ENCODE data around the gene RMND1.
"Not testable (repeated sequence)": the region's sequence is repeated elsewhere in the genome, so short reads cannot be mapped to it uniquely, and the experiment has no call there.

RMND1 gene

GRCh38 chr6:151381722-151382121 is 70.2 kb downstream of the RMND1 start:
- no peak for DNase-seq

- no peak for DNase-seq
Measured at GRCh38 chr6:151380848-151381205, 71.1 kb downstream of the RMND1 start.

- DNase-seq: peak; percentile 60
Measured at GRCh38 chr6:151379933-151380847, 71.7 kb downstream of the RMND1 start.

DNA sequence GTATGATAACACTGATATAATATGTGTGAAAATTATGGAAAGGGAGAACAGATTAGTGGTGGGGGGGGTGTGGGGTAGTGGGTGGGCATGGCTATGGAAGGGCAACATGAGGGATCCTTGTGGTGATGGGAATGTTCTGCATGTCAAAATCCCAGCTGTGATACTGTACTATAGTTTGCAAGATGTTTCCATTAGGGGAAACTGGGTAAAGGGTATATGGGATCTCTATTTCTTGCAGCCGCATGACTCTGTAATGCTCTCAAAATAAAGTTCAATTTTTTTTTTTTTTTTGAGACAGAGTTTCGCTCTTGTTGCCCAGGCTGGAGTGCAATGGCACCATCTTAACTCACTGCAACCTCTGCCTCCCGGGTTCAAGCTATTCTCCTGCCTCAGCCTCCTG is 74.8 kb downstream of the RMND1 start:
- no peak for DNase-seq

DNA sequence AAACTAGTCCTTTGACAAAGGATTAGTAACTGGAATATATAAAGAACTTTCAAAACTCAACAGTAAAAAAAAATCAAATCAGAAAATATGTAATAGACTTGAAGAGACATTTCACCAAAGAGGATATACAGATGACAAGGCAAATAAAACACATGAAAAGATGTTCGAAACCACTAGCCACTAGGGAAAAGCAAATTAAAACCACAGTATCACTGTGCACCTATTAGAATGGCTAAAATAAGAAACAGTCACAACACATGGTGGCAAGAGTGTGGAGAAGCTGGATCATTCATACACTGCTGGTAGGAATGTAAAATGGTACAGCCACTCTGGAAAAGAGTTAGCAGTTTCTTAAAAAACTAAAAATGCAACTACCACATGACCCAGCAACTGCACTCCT is 75.5 kb downstream of the RMND1 start:
- no peak for DNase-seq

- no peak for DNase-seq
Measured at GRCh38 chr6:151375833-151376232, 76.1 kb downstream of the RMND1 start.

GRCh38 chr6:151374036-151374683 is 77.8 kb downstream of the RMND1 start:
- DNase-seq: peak; percentile 40

DNA sequence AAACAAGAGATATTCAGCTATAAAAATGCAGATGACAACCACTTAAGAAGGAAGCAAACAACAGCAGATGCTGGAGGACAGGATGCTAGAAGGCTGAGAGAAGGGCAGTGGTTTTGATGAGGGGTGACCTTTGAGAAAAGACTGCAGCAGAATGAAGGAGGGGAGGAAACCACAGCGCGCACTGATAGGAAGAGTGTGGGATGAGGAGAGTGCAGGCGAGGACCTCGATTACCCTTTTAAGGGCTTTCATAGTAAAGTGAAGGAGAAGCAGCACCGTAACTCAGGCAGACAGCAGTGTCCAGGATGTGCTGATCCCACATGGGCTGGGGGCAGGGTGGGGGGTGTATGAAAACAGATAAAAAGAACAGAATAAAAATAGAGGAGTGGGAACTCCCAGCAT is 79.8 kb downstream of the RMND1 start:
- no peak for DNase-seq

DNA sequence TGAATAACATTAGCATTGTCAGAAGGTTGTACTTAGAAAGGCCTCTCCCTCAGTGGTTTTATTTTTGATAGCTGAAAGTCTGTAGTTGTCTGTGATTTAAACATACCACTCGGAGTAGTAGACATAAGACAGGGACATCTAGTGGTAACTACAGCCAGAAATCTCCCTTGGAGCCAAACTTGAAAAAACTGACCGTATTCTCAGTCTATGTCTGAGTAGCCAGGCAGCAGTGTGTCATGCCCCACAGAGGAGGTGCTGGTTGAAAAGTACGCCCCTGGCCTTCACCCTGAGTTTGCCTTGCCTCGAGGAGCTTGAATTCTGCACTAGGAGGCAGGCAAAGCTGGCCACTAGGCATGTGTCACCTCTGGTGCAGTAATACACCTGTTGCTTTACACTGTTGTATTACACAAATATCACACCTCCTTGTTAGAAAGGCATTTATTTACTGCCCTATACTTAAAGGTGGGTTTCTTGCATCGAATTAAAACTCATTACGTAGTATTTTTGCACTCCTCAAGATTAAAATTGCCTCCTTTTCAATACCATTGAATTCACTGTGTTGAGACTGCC is 81.3 kb downstream of the RMND1 start:
- no peak for DNase-seq

DNA sequence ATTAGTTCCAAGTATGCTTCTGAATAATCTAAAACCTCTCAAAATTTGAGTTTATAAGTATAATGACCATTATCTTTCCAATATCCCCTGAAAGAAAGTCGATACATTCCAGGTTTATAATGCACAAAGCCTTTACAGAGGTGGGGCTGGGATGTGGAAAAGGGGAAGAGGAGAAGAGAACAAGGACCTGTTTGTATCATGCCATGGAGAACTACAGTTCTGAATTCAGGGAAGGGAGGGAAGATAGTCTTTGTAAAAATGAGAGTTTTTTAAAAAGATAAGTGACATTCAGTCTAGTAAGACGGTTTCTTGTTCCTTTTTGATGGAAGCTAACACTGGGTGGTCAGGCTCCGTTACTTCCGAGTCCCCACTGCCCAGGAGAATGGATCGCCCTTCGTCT is 86.7 kb downstream of the RMND1 start:
- no peak for DNase-seq

GRCh38 chr6:151359486-151359885 is 92.4 kb downstream of the RMND1 start:
- DNase-seq: no peak

DNA sequence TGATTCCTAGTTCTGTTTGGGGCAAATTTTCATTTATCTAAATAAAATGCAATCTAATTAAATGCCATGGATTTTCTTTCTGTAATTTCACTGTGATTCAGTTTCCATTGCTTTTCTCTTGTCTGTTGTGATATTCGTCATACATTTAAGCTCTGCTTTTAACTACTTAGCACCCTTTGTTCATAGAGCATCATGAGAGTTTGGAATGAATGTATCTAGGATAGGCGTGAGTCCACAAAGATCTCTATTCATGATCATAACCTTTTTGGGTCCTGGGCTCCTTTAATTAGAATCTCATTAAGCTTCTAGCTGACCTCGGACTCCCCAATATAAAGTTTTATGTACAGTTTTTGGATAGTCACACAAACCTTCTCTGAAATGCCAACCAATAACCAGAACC is 93.5 kb downstream of the RMND1 start:
- no peak for DNase-seq

GRCh38 chr6:151357758-151358436 is 94.0 kb downstream of the RMND1 start:
- DNase-seq: no peak

DNA sequence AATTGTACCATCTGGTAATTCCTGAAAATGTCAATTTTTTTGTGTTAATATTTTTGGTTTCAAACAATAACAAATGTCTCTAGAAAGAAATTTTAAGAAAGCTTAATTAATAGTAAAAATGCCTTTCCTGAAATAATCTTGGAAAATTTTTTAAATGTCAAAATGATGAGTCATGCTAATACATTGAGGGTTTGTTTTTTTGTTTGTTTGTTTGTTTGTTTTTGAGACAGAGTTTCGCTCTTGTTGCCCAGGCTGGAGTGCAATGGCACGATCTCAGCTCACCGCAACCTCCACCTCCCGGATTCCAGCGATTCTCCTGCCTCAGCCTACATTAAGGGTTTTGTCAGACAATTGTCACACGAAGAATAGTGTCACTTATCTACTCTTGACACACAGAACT is 94.9 kb downstream of the RMND1 start:
- DNase-seq: not testable (repeated sequence)
